Mammary epithelial cell (primary cell): Measurements from ENCODE around the gene FBXO39.

Experiments used
- EZH2 ChIP-seq: IDR thresholded peaks from 2 replicates; pipeline ENCODE4 v1.6.1; 2012; ENCODE audit warnings: low read length, inconsistent platforms, borderline replicate concordance
- TF ChIP-seq, protein P1 (sequence below), 2 donors: IDR thresholded peaks in 1 of 2; conservative IDR thresholded peaks in 1 of 2; 2 replicates each; pipeline ENCODE4 v1.5.1; 2011 to 2012; ENCODE audit warnings: inconsistent platforms in 2 of 2, low read length in 2 of 2, mild to moderate bottlenecking in 2 of 2, control low read depth in 1 of 2, low read depth in 1 of 2; ENCODE audit not compliant: insufficient read depth in 1 of 2; ENCODE audit errors: extremely low read depth in 1 of 2

DNA sequence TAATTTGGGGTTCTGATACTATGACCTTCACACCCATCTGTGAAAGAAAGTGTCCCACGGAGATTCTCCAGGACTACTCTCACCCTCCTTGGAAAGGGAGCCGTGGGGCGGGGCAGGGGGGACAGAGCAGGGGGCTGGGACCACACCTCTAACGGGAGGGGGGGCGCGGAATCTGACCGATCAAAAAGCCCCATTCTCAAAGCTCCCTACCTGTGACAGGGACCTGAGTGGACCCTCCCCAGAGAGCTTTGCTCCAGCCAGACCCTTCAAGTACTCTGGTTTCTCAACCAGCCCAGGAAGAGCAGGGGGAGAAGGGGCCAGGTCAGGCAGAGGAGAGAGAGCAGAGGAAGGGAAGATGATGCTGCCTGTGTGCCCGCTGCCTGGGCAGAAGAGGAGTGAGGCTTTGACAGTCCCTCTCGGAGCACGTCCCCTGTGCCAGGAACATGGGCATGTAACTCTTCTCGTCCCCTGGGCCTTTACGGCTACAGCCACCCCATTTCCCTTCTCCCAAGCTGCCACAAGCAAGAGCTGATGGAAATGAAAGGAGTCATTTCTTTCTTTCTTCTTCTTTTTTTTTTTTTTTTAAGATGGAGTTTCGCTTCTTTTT, 19.5 kb upstream of the FBXO39 start:
- TF ChIP-seq, protein P1, sequence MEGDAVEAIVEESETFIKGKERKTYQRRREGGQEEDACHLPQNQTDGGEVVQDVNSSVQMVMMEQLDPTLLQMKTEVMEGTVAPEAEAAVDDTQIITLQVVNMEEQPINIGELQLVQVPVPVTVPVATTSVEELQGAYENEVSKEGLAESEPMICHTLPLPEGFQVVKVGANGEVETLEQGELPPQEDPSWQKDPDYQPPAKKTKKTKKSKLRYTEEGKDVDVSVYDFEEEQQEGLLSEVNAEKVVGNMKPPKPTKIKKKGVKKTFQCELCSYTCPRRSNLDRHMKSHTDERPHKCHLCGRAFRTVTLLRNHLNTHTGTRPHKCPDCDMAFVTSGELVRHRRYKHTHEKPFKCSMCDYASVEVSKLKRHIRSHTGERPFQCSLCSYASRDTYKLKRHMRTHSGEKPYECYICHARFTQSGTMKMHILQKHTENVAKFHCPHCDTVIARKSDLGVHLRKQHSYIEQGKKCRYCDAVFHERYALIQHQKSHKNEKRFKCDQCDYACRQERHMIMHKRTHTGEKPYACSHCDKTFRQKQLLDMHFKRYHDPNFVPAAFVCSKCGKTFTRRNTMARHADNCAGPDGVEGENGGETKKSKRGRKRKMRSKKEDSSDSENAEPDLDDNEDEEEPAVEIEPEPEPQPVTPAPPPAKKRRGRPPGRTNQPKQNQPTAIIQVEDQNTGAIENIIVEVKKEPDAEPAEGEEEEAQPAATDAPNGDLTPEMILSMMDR (conservative IDR thresholded peaks at IDR 0.05 in 1 of 2, IDR thresholded peaks at IDR 0.05 in 1 of 2; ENCODE audit: extremely low read depth in 1 of 2, insufficient read depth in 1 of 2, low read depth in 1 of 2, low read length in 2 of 2), result no peak
- TF ChIP-seq EZH2, result no peak
